Left lobe of liver (tissue), 2 donors: Measurements from ENCODE around the gene CDH13. TPM values are rescaled to one million over a fixed set of nuclear protein-coding genes. Genes with fewer than 3 reads are reported as not detected.
A peak's percentile ranks its signal among the peaks of the same experiment; 100 is the strongest.

ENCODE experiments used
- ATAC-seq: fragments of 200-7000 bp; cut with Tn5 transposase; one replicate; pipeline ENCODE4 v1.9.1; 2020; ENCODE audit warnings: mild to moderate bottlenecking, moderate library complexity
- DNase-seq: peaks from one replicate; pipeline ENCODE4 v3.0.0-alpha.2; 2020; ENCODE audit warnings: low spot score
- total RNA-seq: library from RNA; stranded (reverse); gene quantifications from one replicate; pipeline ENCODE4 v1.2.1, GENCODE V29; 2021
- donor health status: DM: no; HTN: no; CAD: no; lungs with moderate emphysema.
- donor health status: DM: no; HTN: yes; CAD: no.

Gene CDH13
- total RNA-seq, 1 donor from 2014 or later: 0.18 TPM

GRCh38 chr16:83098536-83098935, 471.8 kb downstream of the CDH13 start:
- DNase-seq: no peak
- ATAC-seq: no peak

- no peak for ATAC-seq
- no peak for DNase-seq
Measured at GRCh38 chr16:83100679-83101078, 473.9 kb downstream of the CDH13 start.

DNA sequence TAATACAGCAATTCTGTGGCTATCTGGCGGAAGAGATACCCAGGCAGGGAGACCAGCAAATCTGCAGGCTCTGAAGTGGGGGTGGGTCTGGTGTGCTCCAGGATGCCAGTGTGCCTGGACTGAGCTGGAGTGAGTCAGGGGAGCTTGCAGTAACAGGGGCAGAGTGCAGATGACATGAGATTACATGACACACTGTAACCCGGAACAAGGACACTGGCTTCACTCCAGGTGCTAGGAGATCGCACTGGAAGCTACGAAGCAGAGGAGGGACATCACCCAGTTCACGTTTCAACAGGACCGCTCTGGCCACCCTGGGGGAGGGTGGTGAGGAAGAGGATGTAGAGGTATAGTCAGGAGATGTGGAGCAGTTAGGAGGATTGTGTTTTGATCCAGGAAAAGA, 475.6 kb downstream of the CDH13 start:
- no peak for DNase-seq
- ATAC-seq: no peak

DNA sequence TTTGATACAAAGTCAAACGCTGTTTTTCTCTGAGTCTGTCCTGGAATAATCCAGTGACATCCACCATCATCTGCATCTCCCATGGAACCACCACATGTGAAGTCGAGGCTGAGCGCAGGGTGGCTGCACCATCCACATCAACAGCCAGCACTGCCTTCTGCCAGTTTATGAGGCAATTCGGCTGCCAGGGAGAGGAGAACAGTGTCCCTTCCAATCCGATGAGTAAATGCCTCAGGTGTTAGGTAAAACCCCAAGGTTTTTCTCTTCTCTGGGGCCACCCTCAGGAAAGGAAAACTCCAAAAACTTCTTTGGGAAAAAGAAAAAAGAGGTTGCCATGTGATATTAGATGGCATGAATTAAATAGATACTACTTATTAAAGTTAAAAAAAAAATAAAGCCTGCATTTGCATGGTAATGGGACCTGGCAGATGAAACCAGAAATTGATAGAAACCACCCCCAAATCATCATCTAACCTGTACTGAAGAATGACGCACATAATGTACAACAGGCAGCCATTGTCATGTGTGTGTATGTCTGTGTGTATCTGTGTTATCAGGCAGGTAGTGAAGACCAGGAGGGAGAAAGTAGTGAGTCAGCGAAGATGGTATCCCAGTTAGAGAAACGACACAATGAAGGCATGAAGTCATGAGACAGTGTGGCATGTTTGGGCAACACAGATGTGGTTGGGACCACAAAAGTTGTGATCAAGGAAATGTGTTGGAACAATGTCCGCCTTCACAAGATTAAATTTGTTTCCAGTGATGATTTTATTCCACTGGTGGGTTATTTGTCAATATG, 478.7 kb downstream of the CDH13 start:
- no peak for ATAC-seq
- DNase-seq: no peak

GRCh38 chr16:83109490-83110125, 482.8 kb downstream of the CDH13 start:
- DNase-seq (no peak), ATAC-seq (no peak)

DNA sequence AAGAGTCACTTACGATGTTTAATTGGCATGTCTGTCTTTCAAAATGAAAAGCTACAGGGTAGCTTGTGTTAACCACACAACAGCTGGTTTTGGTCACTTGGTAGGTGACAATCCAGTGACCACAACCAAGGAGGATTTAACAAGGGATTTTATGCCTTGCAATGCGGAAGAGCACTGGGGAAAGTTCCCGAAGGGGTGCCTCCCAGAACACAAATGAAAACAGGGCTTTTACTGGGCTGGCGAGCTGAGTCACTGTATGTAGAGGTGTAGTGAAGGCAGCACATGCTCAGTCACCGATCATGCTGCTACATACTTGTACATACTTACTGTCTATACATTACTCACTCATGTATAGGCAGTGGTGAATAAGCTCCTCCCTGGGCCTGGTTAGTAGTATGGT, 483.5 kb downstream of the CDH13 start:
- DNase-seq (no peak), ATAC-seq (no peak)

- ATAC-seq (peak; percentile 76), DNase-seq (no peak)
Measured at GRCh38 chr16:83113317-83113716, 486.5 kb downstream of the CDH13 start.

DNA sequence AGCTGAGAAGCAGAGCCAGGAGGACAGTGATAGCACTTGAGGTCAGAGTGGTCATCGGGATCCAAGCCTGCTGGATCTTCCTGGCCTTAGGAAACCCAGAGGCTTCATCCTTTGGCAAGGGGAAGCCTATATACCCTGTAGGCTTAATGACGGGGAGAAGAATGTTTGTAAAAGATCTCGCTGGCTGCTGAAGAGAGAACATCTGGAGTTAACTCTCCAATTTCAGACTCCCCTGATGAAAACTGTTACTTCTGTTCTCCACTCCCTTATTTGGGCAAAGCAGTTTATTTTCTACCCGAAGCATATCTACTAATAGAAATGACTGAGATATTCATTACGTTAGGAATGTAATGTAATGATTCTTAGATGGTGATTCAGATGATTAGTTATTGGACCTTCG, 487.0 kb downstream of the CDH13 start:
- ATAC-seq (no peak), DNase-seq (no peak)

DNA sequence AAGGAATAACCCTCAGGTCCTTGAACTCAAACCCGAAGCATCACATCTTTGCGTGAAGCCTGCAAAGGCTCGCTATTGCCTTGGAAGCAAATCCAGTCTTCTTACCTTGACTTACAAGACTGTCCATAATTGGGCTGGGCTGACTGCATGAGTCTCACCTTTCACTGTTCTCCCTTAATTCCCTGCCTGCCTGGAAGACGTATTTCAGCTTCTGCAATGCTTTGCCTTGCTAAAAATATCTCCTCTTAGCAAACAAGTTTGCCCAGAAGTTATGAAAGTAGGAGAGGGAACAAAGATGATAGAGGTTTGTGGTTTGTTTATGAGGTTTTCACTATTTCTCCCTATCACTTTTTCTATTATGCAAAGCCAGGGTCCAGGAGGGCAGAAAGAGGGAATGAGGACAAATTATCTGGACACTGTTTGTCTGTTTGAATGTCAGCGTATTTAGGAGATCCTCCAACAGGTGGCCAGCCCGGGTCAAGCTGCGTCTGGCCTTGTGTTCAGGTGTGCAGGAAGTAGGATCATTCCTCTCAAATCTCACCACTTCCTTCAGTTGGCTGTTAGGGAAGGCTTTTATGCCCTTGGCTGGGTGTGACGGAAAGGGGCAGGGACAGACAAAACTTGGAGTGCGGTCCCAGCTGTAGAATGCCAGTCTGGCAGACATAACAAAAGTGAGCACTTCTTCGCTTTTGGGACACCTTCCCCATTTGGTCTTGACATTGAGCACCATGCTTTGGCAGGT, 488.9 kb downstream of the CDH13 start:
- DNase-seq (no peak), ATAC-seq (no peak)

- DNase-seq (no peak), ATAC-seq (no peak)
Measured at GRCh38 chr16:83116274-83116892, 489.6 kb downstream of the CDH13 start.

- no peak for ATAC-seq
- DNase-seq: no peak
Measured at GRCh38 chr16:83117810-83118209, 491.0 kb downstream of the CDH13 start.

GRCh38 chr16:83118365-83118764, 491.6 kb downstream of the CDH13 start:
- no peak for DNase-seq
- ATAC-seq: no peak

GRCh38 chr16:83125999-83126568, 499.3 kb downstream of the CDH13 start:
- DNase-seq (no peak), ATAC-seq (no peak)

DNA sequence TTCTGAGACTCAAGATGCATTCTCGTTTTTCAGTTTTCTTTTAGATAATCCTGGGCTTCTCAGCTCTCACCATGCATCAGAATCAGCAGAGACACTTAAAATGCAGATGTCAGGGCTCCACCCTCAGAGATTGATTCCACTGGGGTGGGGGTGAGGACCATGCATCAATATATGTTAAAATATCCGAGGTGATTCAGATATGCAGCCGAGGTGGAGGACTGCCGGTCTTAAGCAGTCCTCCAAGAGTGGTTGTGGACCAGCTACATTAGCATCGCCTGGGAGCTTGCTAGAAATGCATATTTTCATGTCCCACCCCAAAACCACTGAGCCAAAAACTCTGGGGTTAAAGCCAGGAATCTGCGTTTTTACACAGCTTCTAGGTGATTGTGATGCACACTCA, 501.3 kb downstream of the CDH13 start:
- DNase-seq: no peak
- ATAC-seq: no peak

GRCh38 chr16:83130039-83130438, 503.3 kb downstream of the CDH13 start:
- DNase-seq (no peak), ATAC-seq (no peak)

DNA sequence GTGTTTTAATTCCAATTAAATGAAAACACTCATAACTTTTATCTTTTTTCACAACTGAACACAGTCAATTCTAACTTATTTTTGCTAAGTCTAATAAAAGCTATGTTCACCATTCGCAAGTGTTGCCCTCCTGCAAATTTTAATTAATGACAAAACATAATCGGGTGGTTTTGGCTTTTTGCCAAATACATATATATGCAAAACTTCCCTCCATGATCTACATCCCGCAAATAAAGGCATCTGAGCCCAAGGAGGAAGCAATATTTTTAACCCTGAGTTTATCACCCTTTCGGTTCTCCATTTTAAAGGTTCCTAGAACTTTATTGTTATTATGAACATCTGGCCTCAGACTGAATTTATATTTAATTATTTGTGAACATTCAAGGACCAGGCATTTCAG, 507.9 kb downstream of the CDH13 start:
- ATAC-seq: no peak
- no peak for DNase-seq

GRCh38 chr16:83136419-83136818, 509.6 kb downstream of the CDH13 start:
- ATAC-seq: no peak
- DNase-seq: no peak

DNA sequence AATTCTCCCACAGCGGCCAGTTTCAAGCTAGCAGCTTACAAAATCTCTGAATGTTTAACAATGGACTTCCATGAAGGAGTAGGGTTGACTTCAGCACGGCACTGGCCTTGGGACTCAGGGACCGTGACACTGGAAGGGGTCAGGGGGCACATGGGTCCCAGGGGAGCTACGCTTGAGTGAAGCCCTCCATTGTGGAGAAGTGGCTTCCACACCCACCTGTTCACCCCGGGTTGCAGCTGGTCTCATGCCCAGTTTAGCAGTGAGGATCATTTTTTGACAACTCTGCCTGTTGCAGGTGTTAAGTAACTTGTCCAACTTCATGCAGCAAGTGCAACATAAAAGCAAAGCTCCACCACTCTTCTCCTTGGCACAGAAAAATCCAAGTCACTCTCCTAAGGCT, 510.2 kb downstream of the CDH13 start:
- peak; percentile 42 for ATAC-seq
- no peak for DNase-seq

GRCh38 chr16:83137326-83137781, 510.6 kb downstream of the CDH13 start:
- DNase-seq: no peak
- peak; percentile 89 for ATAC-seq

DNA sequence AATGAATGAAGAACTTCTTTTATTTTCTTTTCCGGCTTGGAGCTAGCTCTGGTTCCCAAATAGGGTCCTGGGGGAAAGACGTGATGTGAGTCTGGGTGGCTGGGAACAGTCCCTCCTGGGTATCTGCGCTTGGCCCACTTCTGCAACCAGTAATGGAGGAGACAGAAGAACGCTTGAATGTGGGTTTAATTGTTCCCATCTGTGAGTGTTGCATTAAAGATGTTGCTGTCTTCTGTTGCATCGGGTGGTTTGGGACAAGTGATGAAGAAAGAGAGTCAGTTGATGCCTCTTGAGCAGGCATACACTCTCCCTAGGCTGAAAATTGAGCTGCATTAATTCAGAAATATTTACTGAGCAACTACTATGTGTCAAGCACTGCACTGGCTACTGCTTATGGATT, 511.1 kb downstream of the CDH13 start:
- DNase-seq (no peak), ATAC-seq (no peak)

DNA sequence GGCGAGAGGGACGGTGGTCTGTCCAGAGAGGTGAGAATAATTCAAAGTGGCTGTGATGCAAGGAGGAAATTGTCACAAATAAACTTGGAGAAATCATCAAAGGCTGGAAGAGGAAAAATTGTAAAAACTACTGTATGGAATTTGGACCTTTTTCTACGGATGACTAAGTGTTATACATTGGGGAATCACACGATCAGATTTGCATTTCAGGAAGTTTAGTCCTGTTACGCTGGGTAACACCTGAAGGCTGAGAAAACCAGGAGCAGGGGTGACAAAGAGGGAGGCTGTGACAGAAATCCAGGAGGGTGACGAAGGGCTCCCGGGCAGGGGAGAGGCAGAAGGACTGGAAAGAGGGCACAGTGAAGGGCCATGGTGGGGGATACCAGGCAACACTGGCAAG, 511.7 kb downstream of the CDH13 start:
- no peak for DNase-seq
- no peak for ATAC-seq
